ENCODE data around the gene POLR2M.

- TF ChIP-seq, protein P1, sequence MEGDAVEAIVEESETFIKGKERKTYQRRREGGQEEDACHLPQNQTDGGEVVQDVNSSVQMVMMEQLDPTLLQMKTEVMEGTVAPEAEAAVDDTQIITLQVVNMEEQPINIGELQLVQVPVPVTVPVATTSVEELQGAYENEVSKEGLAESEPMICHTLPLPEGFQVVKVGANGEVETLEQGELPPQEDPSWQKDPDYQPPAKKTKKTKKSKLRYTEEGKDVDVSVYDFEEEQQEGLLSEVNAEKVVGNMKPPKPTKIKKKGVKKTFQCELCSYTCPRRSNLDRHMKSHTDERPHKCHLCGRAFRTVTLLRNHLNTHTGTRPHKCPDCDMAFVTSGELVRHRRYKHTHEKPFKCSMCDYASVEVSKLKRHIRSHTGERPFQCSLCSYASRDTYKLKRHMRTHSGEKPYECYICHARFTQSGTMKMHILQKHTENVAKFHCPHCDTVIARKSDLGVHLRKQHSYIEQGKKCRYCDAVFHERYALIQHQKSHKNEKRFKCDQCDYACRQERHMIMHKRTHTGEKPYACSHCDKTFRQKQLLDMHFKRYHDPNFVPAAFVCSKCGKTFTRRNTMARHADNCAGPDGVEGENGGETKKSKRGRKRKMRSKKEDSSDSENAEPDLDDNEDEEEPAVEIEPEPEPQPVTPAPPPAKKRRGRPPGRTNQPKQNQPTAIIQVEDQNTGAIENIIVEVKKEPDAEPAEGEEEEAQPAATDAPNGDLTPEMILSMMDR (IDR thresholded peaks at IDR 0.05 in 2 of 3, conservative IDR thresholded peaks at IDR 0.05 in 1 of 3; ENCODE audit: borderline replicate concordance in 1 of 3, insufficient read depth in 1 of 3, low read depth in 2 of 3, low read length in 2 of 3) = no peak
- no peak for TF ChIP-seq SP1 (IDR thresholded peaks at IDR 0.05; ENCODE audit: low read depth)
- no peak for TF ChIP-seq POLR2A (IDR thresholded peaks at IDR 0.05; ENCODE audit: borderline replicate concordance, extremely low read depth, insufficient read depth, insufficient read length)
- no peak for TF ChIP-seq JUND (IDR thresholded peaks at IDR 0.05)
- TF ChIP-seq ZNF274 (IDR thresholded peaks at IDR 0.05; ENCODE audit: low read depth, low read length) = no peak
- TF ChIP-seq SIN3A (IDR thresholded peaks at IDR 0.05; ENCODE audit: low read depth) = no peak
- TF ChIP-seq, protein P2, sequence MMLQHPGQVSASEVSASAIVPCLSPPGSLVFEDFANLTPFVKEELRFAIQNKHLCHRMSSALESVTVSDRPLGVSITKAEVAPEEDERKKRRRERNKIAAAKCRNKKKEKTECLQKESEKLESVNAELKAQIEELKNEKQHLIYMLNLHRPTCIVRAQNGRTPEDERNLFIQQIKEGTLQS (IDR thresholded peaks at IDR 0.05) = no peak
- TF ChIP-seq EZH2 (IDR thresholded peaks at IDR 0.05) = no peak
- no peak for TF ChIP-seq POLR2AphosphoS5 (IDR thresholded peaks at IDR 0.05; ENCODE audit: low read depth, low read length)
- TF ChIP-seq YY1 (IDR thresholded peaks at IDR 0.05; ENCODE audit: extremely low read depth, insufficient replicate concordance, low read depth, low read length) = no peak
- no peak for TF ChIP-seq EGR1 (IDR thresholded peaks at IDR 0.05; ENCODE audit: low read depth)
- TF ChIP-seq REST (IDR thresholded peaks at IDR 0.05; ENCODE audit: low read depth) = no peak
These were observed 2.1 kb upstream of the POLR2M start for GRCh38 chr15:57704441-57704840.

Data from HCT116 (cell line).